Gastrocnemius medialis (tissue), 4 donors: Measurements from ENCODE around the gene TTLL8. TPM values are rescaled to one million over a fixed set of nuclear protein-coding genes. Genes with fewer than 3 reads are reported as not detected.

Experiments used
- ATAC-seq, 2 donors: fragments of 150-250 bp; one replicate each; pipeline ENCODE4 v1.9.1; 2016
- DNase-seq, 2 donors: peaks; one replicate each; pipeline ENCODE4 v3.0.0-alpha.2; 2019
- H3K27ac ChIP-seq, 4 donors: fragments of 200-600 bp; sonication (generic); 1 replicate in 1 of 4; 2 replicates in 3 of 4; pipeline ENCODE4 v1.5.1; 2016 to 2018; ENCODE audit warnings: mild to moderate bottlenecking in 2 of 4, moderate library complexity in 1 of 4
- H3K27me3 ChIP-seq, 3 donors: fragments of 200-600 bp; sonication (generic) in 2 of 3; 1 replicate in 1 of 3; 2 replicates in 2 of 3; pipeline versions ENCODE4 v1.5.1 to v1.6.0; 2016 to 2019; ENCODE audit warnings: mild to moderate bottlenecking in 1 of 3, moderate library complexity in 1 of 3
- H3K36me3 ChIP-seq, 2 donors: fragments of 200-600 bp; sonication (generic) in 1 of 2; one replicate each; pipeline ENCODE4 v1.5.1; 2017 to 2018
- H3K4me1 ChIP-seq, 2 donors: fragments of 200-600 bp; sonication (generic) in 1 of 2; one replicate each; pipeline ENCODE4 v1.5.1; 2016 to 2017; ENCODE audit warnings: mild to moderate bottlenecking in 2 of 2
- H3K4me3 ChIP-seq, 4 donors: fragments of 200-600 bp; sonication (generic) in 3 of 4; 1 replicate in 1 of 4; 2 replicates in 3 of 4; pipeline ENCODE4 v1.5.1; 2016 to 2019; ENCODE audit warnings: mild to moderate bottlenecking in 2 of 4
- H3K9me3 ChIP-seq, 3 donors: fragments of 200-600 bp; sonication (generic) in 2 of 3; 1 replicate in 1 of 3; 2 replicates in 2 of 3; pipeline ENCODE4 v1.5.1; 2016 to 2019
- CTCF ChIP-seq, 5 experiments: fragments of 450-650 bp in 3 of 5; fragments of 200-600 bp in 2 of 5; sonication (generic) in 2 of 5; IDR thresholded peaks in 4 of 5; conservative IDR thresholded peaks in 1 of 5; 1 replicate in 4 of 5; 2 replicates in 1 of 5; pipeline ENCODE4 v1.5.1; 2016 to 2019; ENCODE audit warnings: antibody characterized with exemption in 5 of 5, mild to moderate bottlenecking in 3 of 5, moderate library complexity in 3 of 5
- POLR2A ChIP-seq, 2 donors: fragments of 450-650 bp; IDR thresholded peaks; one replicate each; pipeline ENCODE4 v1.6.1; 2017; ENCODE audit warnings: antibody characterized with exemption in 2 of 2, mild to moderate bottlenecking in 2 of 2, moderate library complexity in 2 of 2
- in situ Hi-C, 4 donors: fragments of 200-750 bp; cut with MboI; loops; one replicate each; pipeline versions ENCODE4 v1.15.0 to v1.8.0; 2017; ENCODE audit warnings: low sequenced_read_pairs in 4 of 4
- intact Hi-C: fragments of 100-400 bp; cut with DNase I; formaldehyde crosslinking; loops from one replicate; pipeline ENCODE4 v1.15.1; 2023; ENCODE audit warnings: low total_unique reads
- total RNA-seq, 4 donors: library from RNA; depleted of rRNA; stranded (reverse); fragments of >200 nt; gene quantifications; one replicate each; pipeline versions ENCODE4 v1.1.0 to v1.2.3, GENCODE V29; 2016

Gene TTLL8
- total RNA-seq, 4 donors from 2014 or later: not detected

- ATAC-seq (no peak), DNase-seq (no peak)
- TF ChIP-seq POLR2A (IDR thresholded peaks at IDR 0.05): no peak
- no peak for TF ChIP-seq CTCF (IDR thresholded peaks at IDR 0.05 in 4 of 5, conservative IDR thresholded peaks at IDR 0.05 in 1 of 5)
- Histone ChIP-seq H3K9me3 (no peaks in the 10 kb centered on the region), H3K36me3 (no peaks in the 10 kb centered on the region), H3K4me1 (peaks cover 0 to 2% of the 10 kb centered on the region in 2 donors), H3K27ac (no peak overlapping the region), H3K4me3 (no peak overlapping the region), H3K27me3 (peaks cover 0 to 25% (median 19%) of the 10 kb centered on the region in 3 donors)
- intact Hi-C loops (no loop called here), in situ Hi-C loops (no loop called here)
These were observed 60.0 kb downstream of the TTLL8 start for GRCh38 chr22:49997932-49998717.

GRCh38 chr22:49997251-49997599 is 60.9 kb downstream of the TTLL8 start:
- ATAC-seq (no peak), DNase-seq (no peak)
- H3K4me1 ChIP-seq: peaks cover 0 to 4% of the 10 kb centered on the region in 2 donors
- no peak overlapping the region for H3K27ac ChIP-seq
- no peaks in the 10 kb centered on the region for H3K9me3 ChIP-seq
- no peak overlapping the region for H3K4me3 ChIP-seq
- peaks cover 0 to 25% (median 19%) of the 10 kb centered on the region in 3 donors for H3K27me3 ChIP-seq
- intact Hi-C loops (no loop called here), in situ Hi-C loops (no loop called here)
- H3K36me3 ChIP-seq: no peaks in the 10 kb centered on the region
- TF ChIP-seq POLR2A (IDR thresholded peaks at IDR 0.05) (no peak), CTCF (IDR thresholded peaks at IDR 0.05 in 4 of 5, conservative IDR thresholded peaks at IDR 0.05 in 1 of 5) (no peak)

GRCh38 chr22:49996518-49997250 is 61.4 kb downstream of the TTLL8 start:
- TF ChIP-seq CTCF (IDR thresholded peaks at IDR 0.05 in 4 of 5, conservative IDR thresholded peaks at IDR 0.05 in 1 of 5) (no peak), POLR2A (IDR thresholded peaks at IDR 0.05) (no peak)
- peaks cover 0 to 4% of the 10 kb centered on the region in 2 donors for H3K4me1 ChIP-seq
- DNase-seq (peak in 1 of 2 donors; percentile 5), ATAC-seq (no peak)
- no peaks in the 10 kb centered on the region for H3K9me3 ChIP-seq
- peaks cover 0 to 25% (median 19%) of the 10 kb centered on the region in 3 donors for H3K27me3 ChIP-seq
- intact Hi-C loops (no loop called here), in situ Hi-C loops (no loop called here)
- H3K4me3 ChIP-seq: no peak overlapping the region
- no peak overlapping the region for H3K27ac ChIP-seq
- no peaks in the 10 kb centered on the region for H3K36me3 ChIP-seq

- Histone ChIP-seq H3K36me3 (no peaks in the 10 kb centered on the region), H3K9me3 (no peaks in the 10 kb centered on the region), H3K27ac (no peak overlapping the region), H3K27me3 (peaks cover 0 to 23% (median 19%) of the 10 kb centered on the region in 3 donors), H3K4me1 (peaks cover 0 to 4% of the 10 kb centered on the region in 2 donors), H3K4me3 (no peak overlapping the region)
- peak in 1 of 2 donors; percentile 8 for DNase-seq
- in situ Hi-C loops (no loop called here), intact Hi-C loops (no loop called here)
- TF ChIP-seq POLR2A (IDR thresholded peaks at IDR 0.05): no peak
- no peak for TF ChIP-seq CTCF (IDR thresholded peaks at IDR 0.05 in 4 of 5, conservative IDR thresholded peaks at IDR 0.05 in 1 of 5)
- ATAC-seq: no peak
These were observed 62.0 kb downstream of the TTLL8 start for GRCh38 chr22:49996119-49996517.
